H1 (cell line): ENCODE measurements around the gene KCNMA1. TPM values are rescaled to one million over a fixed set of nuclear protein-coding genes. Genes with fewer than 3 reads are reported as not detected.

Source experiments
- CTCF ChIA-PET: fragments of 300-600 bp; sonication (Branson Sonifier 250); formaldehyde crosslinking; loops from one replicate; lab custom pipeline; 2021; ENCODE audit not compliant: partially characterized antibody; lab: Charles Lee
- POLR2A ChIA-PET: fragments of 300-600 bp; sonication (Branson Sonifier 250); formaldehyde crosslinking; loops from one replicate; lab custom pipeline; 2021; ENCODE audit warnings: inconsistent platforms; ENCODE audit not compliant: partially characterized antibody; lab: Charles Lee
- DNase-seq, 2 experiments: peaks; one replicate each; pipeline versions ENCODE4 v3.0.0 to v3.0.0-alpha.2; 2010 to 2022; ENCODE audit warnings: low spot score in 2 of 2, low read depth in 1 of 2, mixed read lengths in 1 of 2
- FAIRE-seq: peaks from 2 replicates; lab custom pipeline; 2011; peaks lifted over from hg19 to GRCh38; lab: Jason Lieb, UNC
- H2AFZ ChIP-seq: 2 replicates; pipeline ENCODE4 v1.8.1; 2012; ENCODE audit warnings: low read length, inconsistent platforms
- H2AK5ac ChIP-seq: 2 replicates; pipeline ENCODE4 v1.6.1; 2013; ENCODE audit warnings: low read depth, low read length
- H2BK120ac ChIP-seq: replicated peaks from 2 replicates; pipeline ENCODE3; 2013; ENCODE audit warnings: low read depth, low read length, inconsistent platforms
- H2BK12ac ChIP-seq: 2 replicates; pipeline ENCODE4 v1.6.1; 2013; ENCODE audit warnings: low read depth, low read length
- H2BK15ac ChIP-seq: 2 replicates; pipeline ENCODE4 v1.6.1; 2013; ENCODE audit warnings: low read length
- H2BK20ac ChIP-seq: 2 replicates; pipeline ENCODE4 v1.6.1; 2013; ENCODE audit warnings: low read length
- H2BK5ac ChIP-seq: 2 replicates; pipeline ENCODE4 v1.6.1; 2013; ENCODE audit warnings: low read depth, low read length
- H3K14ac ChIP-seq: 2 replicates; pipeline ENCODE4 v1.6.1; 2013; ENCODE audit warnings: inconsistent platforms; ENCODE audit not compliant: insufficient read length
- H3K18ac ChIP-seq: 2 replicates; pipeline ENCODE4 v1.6.1; 2013; ENCODE audit warnings: low read length; ENCODE audit errors: extremely low read depth
- H3K23ac ChIP-seq: 2 replicates; pipeline ENCODE4 v1.6.1; 2013; ENCODE audit warnings: inconsistent platforms; ENCODE audit not compliant: insufficient read length
- H3K23me2 ChIP-seq: 2 replicates; pipeline ENCODE4 v1.6.1; 2013; ENCODE audit warnings: low read depth, low read length
- H3K27ac ChIP-seq: 2 replicates; pipeline ENCODE4 v1.6.1; 2011; ENCODE audit warnings: low read depth, low read length, inconsistent platforms
- H3K27me3 ChIP-seq, 4 experiments: replicated peaks in 1 of 4; 1 replicate in 1 of 4; 2 replicates in 3 of 4; pipeline versions ENCODE4 v1.6.1 to v1.8.1; 2011 to 2013; ENCODE audit warnings: low read length in 3 of 4, mild to moderate bottlenecking in 3 of 4, inconsistent platforms in 2 of 4, mixed read lengths in 2 of 4, moderate library complexity in 1 of 4; ENCODE audit not compliant: control insufficient read depth in 3 of 4, insufficient read depth in 3 of 4; ENCODE audit errors: extremely low read depth in 1 of 4
- H3K36me3 ChIP-seq, 4 experiments: 2 replicates each; pipeline versions ENCODE4 v1.6.1 to v1.8.1; 2011 to 2013; ENCODE audit warnings: mild to moderate bottlenecking in 4 of 4, low read length in 3 of 4, moderate library complexity in 2 of 4, control low read depth in 1 of 4, inconsistent platforms in 1 of 4; ENCODE audit not compliant: insufficient read depth in 4 of 4, control insufficient read depth in 2 of 4
- H3K4ac ChIP-seq: replicated peaks from 2 replicates; pipeline ENCODE3; 2013; ENCODE audit warnings: low read length, low read depth, mixed read lengths, inconsistent platforms; ENCODE audit not compliant: insufficient read length
- H3K4me1 ChIP-seq, 4 experiments: replicated peaks in 1 of 4; 1 replicate in 1 of 4; 2 replicates in 3 of 4; pipeline versions ENCODE4 v1.6.1 to v1.8.1; 2011 to 2013; ENCODE audit warnings: low read length in 3 of 4, inconsistent platforms in 2 of 4, mixed read lengths in 1 of 4; ENCODE audit not compliant: insufficient read depth in 4 of 4, control insufficient read depth in 3 of 4
- H3K4me2 ChIP-seq, 2 experiments: 2 replicates each; pipeline versions ENCODE4 v1.6.1 to v1.8.1; 2011 to 2013; ENCODE audit warnings: low read depth in 2 of 2, low read length in 2 of 2, control low read depth in 1 of 2, inconsistent platforms in 1 of 2, mild to moderate bottlenecking in 1 of 2; ENCODE audit not compliant: insufficient read depth in 1 of 2
- H3K4me3 ChIP-seq, 4 experiments: fragments of 200-600, 300-600 bp in 1 of 4; sonication (generic), shearing (Covaris generic), sonication (Bioruptor Twin) in 1 of 4; 2 replicates each; pipeline versions ENCODE4 v1.5.1 to v1.8.1; 2011 to 2016; ENCODE audit warnings: low read length in 4 of 4, low read depth in 3 of 4, control low read depth in 2 of 4, inconsistent platforms in 2 of 4, mild to moderate bottlenecking in 2 of 4, mixed read lengths in 1 of 4, moderate library complexity in 1 of 4; ENCODE audit not compliant: insufficient read depth in 2 of 4; ENCODE audit errors: extremely low read depth in 1 of 4
- H3K56ac ChIP-seq: replicated peaks from 2 replicates; pipeline ENCODE3; 2013; ENCODE audit warnings: low read depth, mild to moderate bottlenecking, mixed read lengths, low read length, inconsistent platforms; ENCODE audit not compliant: insufficient read length
- H3K79me1 ChIP-seq: 2 replicates; pipeline ENCODE4 v1.6.1; 2013; ENCODE audit warnings: low read depth, low read length, control low read depth
- H3K79me2 ChIP-seq, 2 experiments: 2 replicates each; pipeline versions ENCODE4 v1.6.1 to v1.8.1; 2012 to 2013; ENCODE audit warnings: low read length in 2 of 2, mild to moderate bottlenecking in 2 of 2, inconsistent platforms in 1 of 2; ENCODE audit not compliant: insufficient read depth in 2 of 2, control insufficient read depth in 1 of 2
- H3K9ac ChIP-seq, 4 experiments: replicated peaks in 1 of 4; 1 replicate in 1 of 4; 2 replicates in 3 of 4; pipeline versions ENCODE4 v1.6.1 to v1.8.1; 2011 to 2013; ENCODE audit warnings: low read depth in 3 of 4, low read length in 3 of 4, control low read depth in 2 of 4, mild to moderate bottlenecking in 2 of 4, moderate library complexity in 2 of 4, inconsistent platforms in 1 of 4; ENCODE audit errors: extremely low read depth in 1 of 4
- H3K9me3 ChIP-seq, 2 experiments: 2 replicates each; pipeline versions ENCODE4 v1.6.1 to v1.8.1; 2012 to 2013; ENCODE audit warnings: mild to moderate bottlenecking in 2 of 2, moderate library complexity in 2 of 2, control low read depth in 1 of 2, inconsistent platforms in 1 of 2, low read depth in 1 of 2, low read length in 1 of 2, mixed read lengths in 1 of 2; ENCODE audit not compliant: insufficient read depth in 2 of 2
- H4K20me1 ChIP-seq, 2 experiments: replicated peaks in 1 of 2; 2 replicates each; pipeline versions ENCODE3 to v1.8.1; 2011 to 2013; ENCODE audit warnings: inconsistent platforms in 2 of 2, low read length in 2 of 2, mild to moderate bottlenecking in 1 of 2; ENCODE audit not compliant: insufficient read depth in 2 of 2, control insufficient read depth in 1 of 2
- H4K5ac ChIP-seq: 2 replicates; pipeline ENCODE4 v1.6.1; 2013; ENCODE audit warnings: low read length, low read depth, mixed read lengths, inconsistent platforms; ENCODE audit not compliant: insufficient read length
- H4K8ac ChIP-seq: 2 replicates; pipeline ENCODE4 v1.8.0; 2013; ENCODE audit warnings: mild to moderate bottlenecking, moderate library complexity, low read length, inconsistent platforms; ENCODE audit not compliant: insufficient read depth; ENCODE audit errors: extremely low read depth
- H4K91ac ChIP-seq: replicated peaks from 2 replicates; pipeline ENCODE3; 2013; ENCODE audit warnings: low read length, mixed read lengths, inconsistent platforms; ENCODE audit not compliant: insufficient read length
- CHD1 ChIP-seq: IDR thresholded peaks from 2 replicates; pipeline ENCODE4 v1.6.1; 2012; ENCODE audit warnings: low read depth, low read length, improper control_type of control experiment
- KDM1A ChIP-seq: fragments of 200-600, 300-600 bp; sonication (generic); IDR thresholded peaks from 2 replicates; pipeline ENCODE4 v1.7.1; 2016; ENCODE audit warnings: mild to moderate bottlenecking, low read length, borderline replicate concordance
- RXRA ChIP-seq: IDR thresholded peaks from 2 replicates; pipeline ENCODE4 v1.6.1; 2011; ENCODE audit warnings: low read depth, mild to moderate bottlenecking, low read length, moderate library complexity; ENCODE audit not compliant: insufficient read depth
- WGBS, 2 experiments: shearing (Covaris generic) in 1 of 2; methylation state at CpG; one replicate each; pipeline versions ENCODE4 v1.1.6 to v1.1.7; 2013 to 2015; ENCODE audit warnings: low lambda C conversion rate in 2 of 2, mixed read lengths in 2 of 2, inconsistent platforms in 1 of 2, low coverage in 1 of 2, missing lambda C conversion rate in 1 of 2; ENCODE audit not compliant: insufficient replicate concordance in 2 of 2, insufficient coverage in 1 of 2, insufficient read length in 1 of 2; ENCODE audit errors: extremely low coverage in 1 of 2, missing lambda C conversion rate in 1 of 2; 5-methylcytosine and 5-hydroxymethylcytosine counted together
- polyA plus RNA-seq, 7 experiments: library from polyadenylated mRNA; depleted of rRNA in 3 of 7; stranded (reverse) in 5 of 7; unstranded in 2 of 7; fragments of >200 nt in 5 of 7; fragments of 200-250 nt in 2 of 7; gene quantifications; 1 replicate in 5 of 7; 2 replicates in 1 of 7; 4 replicates in 1 of 7; pipeline versions ENCODE4 v1.2.1 to v1.2.3, GENCODE V29; 2011 to 2013; ENCODE audit warnings: missing spikeins in 2 of 7, mixed read lengths in 2 of 7
- total RNA-seq: library from RNA; stranded (reverse); fragmentation: NEBNext Ultra II Directional; extraction: Animal tissue kit (Norgen Biotek cat#: 25700); gene quantifications from 2 replicates; pipeline ENCODE4 v1.2.1, GENCODE V29; 2021

KCNMA1 gene
- total and polyA plus RNA-seq, 2 of the 8 experiments (the other 6 are each of a cell fraction or from before 2014, with no cell fraction given), result 10.2 to 11.1 TPM

DNA sequence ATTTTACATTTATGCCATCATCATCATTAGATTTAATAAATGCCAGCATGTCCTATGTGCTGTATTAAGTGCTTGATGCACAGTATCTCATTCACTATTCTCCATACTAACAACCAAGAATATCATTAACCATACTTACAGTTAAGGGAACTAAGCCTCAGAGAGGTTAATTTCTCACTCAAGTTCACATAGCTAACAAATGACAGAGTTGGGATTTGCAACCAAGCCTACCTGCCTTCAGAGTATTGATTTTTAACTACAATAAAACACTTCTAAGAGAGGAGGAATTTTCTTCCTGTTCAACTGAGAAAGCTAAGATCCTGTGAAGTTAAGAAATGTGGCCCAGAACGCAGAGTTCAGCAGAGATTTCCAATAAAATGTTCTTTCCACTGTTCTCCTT lies 403.0 kb downstream of the KCNMA1 start:
- H2AFZ ChIP-seq, result no peak overlapping the region
- H4K5ac ChIP-seq, result no peak overlapping the region
- H2BK15ac ChIP-seq, result no peak overlapping the region
- H4K20me1 ChIP-seq, result no peaks in the 10 kb centered on the region
- H3K4me1 ChIP-seq, result no peaks in the 10 kb centered on the region
- no peak overlapping the region for H4K91ac ChIP-seq
- no peak overlapping the region for H4K8ac ChIP-seq
- H2BK5ac ChIP-seq, result no peak overlapping the region
- no peak overlapping the region for H3K18ac ChIP-seq
- no peak overlapping the region for H2BK12ac ChIP-seq
- no peak for DNase-seq
- no peak for FAIRE-seq
- no peaks in the 10 kb centered on the region; a peak in 1 of 4 replicates for H3K9me3 ChIP-seq
- no peaks in the 10 kb centered on the region for H3K79me1 ChIP-seq
- no peak overlapping the region for H2AK5ac ChIP-seq
- H3K27me3 ChIP-seq, result no peaks in the 10 kb centered on the region
- ChIA-PET CTCF (interaction anchor here (1.4 kb wide), 1 partner anchor 15 kb away, joined by 3 read pairs; no protein-coding TSS in a partner anchor), POLR2A (no interaction called here)
- H2BK20ac ChIP-seq, result no peak overlapping the region
- no peak overlapping the region for H3K23ac ChIP-seq
- no peak overlapping the region for H3K4me3 ChIP-seq
- WGBS, 2 experiments, result 88% methylated on average over 1 of the region's 1 CpG; no CpG with 5 or more reads in 1 of the 2 experiments
- H3K14ac ChIP-seq, result no peak overlapping the region
- H3K9ac ChIP-seq, result no peak overlapping the region
- H3K4ac ChIP-seq, result no peak overlapping the region
- no peak overlapping the region for H3K56ac ChIP-seq
- H3K27ac ChIP-seq, result no peak overlapping the region
- no peak overlapping the region for H3K4me2 ChIP-seq
- no peaks in the 10 kb centered on the region for H3K23me2 ChIP-seq
- no peaks in the 10 kb centered on the region for H3K79me2 ChIP-seq
- H2BK120ac ChIP-seq, result no peak overlapping the region
- H3K36me3 ChIP-seq, result no peaks in the 10 kb centered on the region
- no peak for TF ChIP-seq RXRA
- TF ChIP-seq CHD1, result no peak
- TF ChIP-seq KDM1A, result no peak
